OCI-LY1 (cell line): ENCODE data around the gene ADGRD2.

Source experiments
- H2AFZ ChIP-seq: fragments of 200-600 bp; sonication (generic), shearing (Covaris generic); 2 replicates; pipeline ENCODE4 v1.6.0; 2014; ENCODE audit warnings: antibody characterized with exemption, mild to moderate bottlenecking, low read length
- H3F3A ChIP-seq: fragments of 200-600 bp; sonication (generic), shearing (Covaris generic); 2 replicates; pipeline ENCODE4 v1.6.0; 2014; ENCODE audit warnings: mild to moderate bottlenecking, antibody characterized with exemption, low read length, moderate library complexity; ENCODE audit not compliant: insufficient read depth
- H3K27ac ChIP-seq: fragments of 200-600 bp; sonication (generic); 2 replicates; pipeline ENCODE4 v1.5.1; 2014; ENCODE audit warnings: low read length, mixed run types, mild to moderate bottlenecking, low read depth; ENCODE audit not compliant: poor library complexity, severe bottlenecking
- H3K27me3 ChIP-seq: fragments of 200-600 bp; sonication (generic); 2 replicates; pipeline ENCODE4 v1.6.0; 2014; ENCODE audit warnings: antibody characterized with exemption, mild to moderate bottlenecking, low read length, moderate library complexity; ENCODE audit not compliant: insufficient read depth
- H3K36me3 ChIP-seq: fragments of 200-600 bp; sonication (generic); 2 replicates; pipeline ENCODE4 v1.6.1; 2014; ENCODE audit warnings: mild to moderate bottlenecking, antibody characterized with exemption, low read length, moderate library complexity, mixed read lengths; ENCODE audit not compliant: insufficient read depth
- H3K4me1 ChIP-seq: fragments of 200-600 bp; sonication (generic); 2 replicates; pipeline ENCODE4 v1.5.1; 2014; ENCODE audit warnings: mild to moderate bottlenecking, low read length, moderate library complexity; ENCODE audit not compliant: insufficient read depth, severe bottlenecking
- H3K4me2 ChIP-seq: fragments of 200-600 bp; sonication (generic), shearing (Covaris generic); 2 replicates; pipeline ENCODE4 v1.6.1; 2014; ENCODE audit warnings: low read length
- H3K4me3 ChIP-seq: fragments of 200-600 bp; sonication (generic); 2 replicates; pipeline ENCODE4 v1.5.1; 2014; ENCODE audit warnings: low read length, low read depth, mild to moderate bottlenecking, mixed read lengths; ENCODE audit not compliant: poor library complexity, severe bottlenecking
- H3K79me2 ChIP-seq: fragments of 200-600 bp; shearing (Covaris generic); 2 replicates; pipeline ENCODE4 v1.6.1; 2016; ENCODE audit warnings: mixed run types, low read length, mixed read lengths; ENCODE audit not compliant: insufficient read depth
- H3K9ac ChIP-seq: fragments of 200-600 bp; sonication (generic), shearing (Covaris generic); 2 replicates; pipeline ENCODE4 v1.6.1; 2014; ENCODE audit warnings: mild to moderate bottlenecking, low read length, mixed read lengths
- H3K9me2 ChIP-seq: fragments of 200-600 bp; sonication (generic), shearing (Covaris generic); 2 replicates; pipeline ENCODE4 v1.6.1; 2014; ENCODE audit warnings: low read depth, mild to moderate bottlenecking, low read length, mixed read lengths
- H3K9me3 ChIP-seq: fragments of 200-600 bp; shearing (Covaris generic); 2 replicates; pipeline ENCODE4 v1.6.1; 2014; ENCODE audit warnings: low read length, mixed read lengths
- H4K20me1 ChIP-seq: fragments of 200-600 bp; sonication (generic), shearing (Covaris generic); 2 replicates; pipeline ENCODE4 v1.6.0; 2016; ENCODE audit warnings: mild to moderate bottlenecking, low read length; ENCODE audit not compliant: insufficient read depth
- CTCF ChIP-seq: fragments of 200-600 bp; sonication (generic), shearing (Covaris generic); IDR thresholded peaks from 2 replicates; pipeline ENCODE4 v1.5.1; 2017; ENCODE audit warnings: mild to moderate bottlenecking, antibody characterized with exemption, low read length, moderate library complexity, mixed read lengths
- EZH2 ChIP-seq: fragments of 200-600 bp; sonication (generic), shearing (Covaris generic); IDR thresholded peaks from 2 replicates; pipeline ENCODE4 v1.8.0; 2017; ENCODE audit warnings: borderline replicate concordance, mixed run types, mild to moderate bottlenecking, antibody characterized with exemption, low read length, moderate library complexity, mixed read lengths

Gene ADGRD2

GRCh38 chr9:124526174-124526573, 75.9 kb downstream of the ADGRD2 start:
- Histone ChIP-seq H3F3A (no peaks in the 10 kb centered on the region), H3K36me3 (no peaks in the 10 kb centered on the region; the same call in 1 of the 2 replicates), H3K9me2 (no peaks in the 10 kb centered on the region), H3K4me3 (no peak overlapping the region), H4K20me1 (no peaks in the 10 kb centered on the region), H3K27me3 (no peaks in the 10 kb centered on the region), H3K4me1 (no peaks in the 10 kb centered on the region), H3K79me2 (no peaks in the 10 kb centered on the region), H3K9me3 (no peaks in the 10 kb centered on the region), H2AFZ (no peak overlapping the region), H3K4me2 (no peak overlapping the region), H3K9ac (no peak overlapping the region), H3K27ac (no peak overlapping the region)
- TF ChIP-seq CTCF, result no peak
- TF ChIP-seq EZH2, result no peak

GRCh38 chr9:124527781-124528180, 77.5 kb downstream of the ADGRD2 start:
- H2AFZ ChIP-seq, result no peak overlapping the region
- H3F3A ChIP-seq, result no peaks in the 10 kb centered on the region
- H3K27me3 ChIP-seq, result no peaks in the 10 kb centered on the region
- no peaks in the 10 kb centered on the region for H3K4me1 ChIP-seq
- no peaks in the 10 kb centered on the region for H3K36me3 ChIP-seq
- H3K9me3 ChIP-seq, result no peaks in the 10 kb centered on the region
- H3K9me2 ChIP-seq, result no peaks in the 10 kb centered on the region
- no peak overlapping the region for H3K27ac ChIP-seq
- no peaks in the 10 kb centered on the region for H3K79me2 ChIP-seq
- TF ChIP-seq CTCF, result no peak
- no peak for TF ChIP-seq EZH2
- no peaks in the 10 kb centered on the region for H4K20me1 ChIP-seq
- no peak overlapping the region for H3K9ac ChIP-seq
- H3K4me2 ChIP-seq, result no peak overlapping the region
- no peak overlapping the region for H3K4me3 ChIP-seq
